ENCODE results near the gene LAIR2.

LAIR2 gene

GRCh38 chr19:54536956-54537355, 34.3 kb downstream of the LAIR2 start:
- DNase-seq, result no peak

GRCh38 chr19:54541712-54542111, 39.1 kb downstream of the LAIR2 start:
- no peak for DNase-seq

GRCh38 chr19:54548806-54549205, 46.2 kb downstream of the LAIR2 start:
- DNase-seq, result no peak

- no peak for DNase-seq
Observed at GRCh38 chr19:54549224-54549623, 46.6 kb downstream of the LAIR2 start.

GRCh38 chr19:54551293-54551692, 48.7 kb downstream of the LAIR2 start:
- DNase-seq, result no peak

- DNase-seq, result no peak
Observed at GRCh38 chr19:54551950-54552912, 49.6 kb downstream of the LAIR2 start.

- DNase-seq, result no peak
Observed at GRCh38 chr19:54552913-54553310, 50.3 kb downstream of the LAIR2 start.

GRCh38 chr19:54554006-54554405, 51.4 kb downstream of the LAIR2 start:
- no peak for DNase-seq

- no peak for DNase-seq
Observed at GRCh38 chr19:54554896-54555295, 52.3 kb downstream of the LAIR2 start.

- DNase-seq, result no peak
Observed at GRCh38 chr19:54556194-54556593, 53.6 kb downstream of the LAIR2 start.

- no peak for DNase-seq
Observed at GRCh38 chr19:54558339-54558738, 55.7 kb downstream of the LAIR2 start.
